ENCODE measurements around the gene CCK. TPM values are rescaled to one million over a fixed set of nuclear protein-coding genes. Genes with fewer than 3 reads are reported as not detected.

CCK gene
- total RNA-seq, 1 experiment from 2014 or later: not detected

DNA sequence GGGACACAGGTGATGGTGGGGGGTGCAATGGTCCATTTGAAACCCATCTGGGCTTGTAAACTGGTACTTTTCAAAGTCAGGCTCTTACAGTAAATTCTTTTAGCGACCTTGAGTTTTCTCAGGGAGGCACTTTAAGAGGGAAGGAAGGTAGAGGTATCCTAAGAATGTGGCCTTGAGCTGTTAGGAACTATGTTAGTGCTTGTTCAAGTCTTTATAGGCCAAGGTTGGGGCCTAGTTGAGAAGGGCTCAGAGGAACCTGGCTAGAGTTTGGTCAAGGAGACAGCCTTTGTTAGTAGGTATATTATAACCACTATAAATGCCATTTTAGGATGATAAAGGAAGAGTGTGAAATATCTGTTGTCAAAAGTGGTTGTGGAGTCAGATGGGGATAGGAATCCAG, 9.2 kb upstream of the CCK start:
- H3K9ac ChIP-seq (ENCODE audit: low read length): no peak overlapping the region
- no peaks in the 10 kb centered on the region for H4K20me1 ChIP-seq (ENCODE audit: insufficient read depth, low read depth, low read length)
- no peak overlapping the region for H3K4me2 ChIP-seq (ENCODE audit: low read depth, low read length, poor library complexity, severe bottlenecking)
- no peaks in the 10 kb centered on the region for H3K9me3 ChIP-seq (ENCODE audit: low read length)
- no peak overlapping the region for H3K27ac ChIP-seq (ENCODE audit: low read length)
- no peaks in the 10 kb centered on the region for H3K36me3 ChIP-seq (ENCODE audit: insufficient read depth, low read length)
- DNase-seq: no peak
- H3K9me2 ChIP-seq (replicated peaks; ENCODE audit: insufficient read depth, low read length): no peaks in the 10 kb centered on the region
- H3K27me3 ChIP-seq (ENCODE audit: low read length): no peaks in the 10 kb centered on the region
- H3K79me2 ChIP-seq (ENCODE audit: low read length): no peaks in the 10 kb centered on the region
- no peaks in the 10 kb centered on the region for H3K4me1 ChIP-seq (ENCODE audit: low read length)
- no peak overlapping the region for H3K4me3 ChIP-seq (ENCODE audit: low read length)
- no peak overlapping the region for H2AFZ ChIP-seq (ENCODE audit: low read length)

DNA sequence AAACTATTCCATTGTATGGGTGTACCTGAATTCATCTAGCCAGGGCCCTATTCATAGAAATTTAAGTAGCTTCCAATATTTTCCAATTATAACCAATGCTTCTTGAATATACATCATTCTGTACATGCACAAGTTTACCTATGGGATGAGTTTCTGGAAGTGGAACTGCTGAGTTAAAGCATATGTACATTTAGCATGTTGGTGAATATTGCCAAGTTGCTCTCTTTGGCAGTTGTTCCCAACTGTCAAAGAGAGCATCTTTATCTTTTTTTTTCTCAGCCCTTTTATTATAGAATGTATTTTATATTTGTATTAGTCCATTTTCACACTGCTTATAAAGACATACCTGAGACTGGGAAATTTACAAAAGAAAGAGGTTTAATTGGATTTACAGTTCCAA, 8.3 kb upstream of the CCK start:
- Histone ChIP-seq H3K9me2 (replicated peaks; ENCODE audit: insufficient read depth, low read length) (no peaks in the 10 kb centered on the region), H3K4me2 (ENCODE audit: low read depth, low read length, poor library complexity, severe bottlenecking) (no peak overlapping the region)
- DNase-seq: no peak

DNA sequence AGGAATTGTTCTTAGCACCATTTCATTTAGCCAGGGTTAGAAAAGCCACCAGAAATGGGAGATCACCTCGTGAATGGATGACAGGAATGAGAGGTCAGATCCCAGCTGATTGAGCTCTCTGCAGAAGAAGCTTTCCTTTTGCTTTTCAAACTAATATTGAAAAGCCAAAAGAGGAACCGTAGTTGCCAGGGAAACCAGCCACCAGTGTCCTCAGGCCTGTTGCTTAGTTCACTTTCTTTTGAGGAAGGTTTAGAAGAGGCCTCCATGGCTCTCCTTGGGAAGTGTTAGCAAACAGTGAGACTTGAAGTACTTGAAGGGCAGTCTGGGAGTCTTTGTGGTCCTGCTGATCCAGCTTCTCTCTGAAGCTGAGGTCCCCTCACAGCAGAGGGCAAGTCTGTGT, 7.4 kb upstream of the CCK start:
- no peaks in the 10 kb centered on the region for H3K9me2 ChIP-seq (replicated peaks; ENCODE audit: insufficient read depth, low read length)
- H3K4me1 ChIP-seq (ENCODE audit: low read length): no peaks in the 10 kb centered on the region
- no peak overlapping the region for H3K9ac ChIP-seq (ENCODE audit: low read length)
- H3K4me3 ChIP-seq (ENCODE audit: low read length): no peak overlapping the region
- no peaks in the 10 kb centered on the region for H3K27me3 ChIP-seq (ENCODE audit: low read length)
- H2AFZ ChIP-seq (ENCODE audit: low read length): no peak overlapping the region
- no peak overlapping the region for H3K27ac ChIP-seq (ENCODE audit: low read length)
- H3K9me3 ChIP-seq (ENCODE audit: low read length): no peaks in the 10 kb centered on the region
- no peaks in the 10 kb centered on the region for H3K36me3 ChIP-seq (ENCODE audit: insufficient read depth, low read length)
- H3K79me2 ChIP-seq (ENCODE audit: low read length): no peaks in the 10 kb centered on the region
- no peak overlapping the region for H3K4me2 ChIP-seq (ENCODE audit: low read depth, low read length, poor library complexity, severe bottlenecking)
- no peaks in the 10 kb centered on the region for H4K20me1 ChIP-seq (ENCODE audit: insufficient read depth, low read depth, low read length)
- DNase-seq: no peak

More for the DNA sequence above, 8.3 kb upstream of the CCK start:
- Histone ChIP-seq H4K20me1 (ENCODE audit: insufficient read depth, low read depth, low read length) (no peaks in the 10 kb centered on the region), H3K4me3 (ENCODE audit: low read length) (no peak overlapping the region), H3K4me1 (ENCODE audit: low read length) (no peaks in the 10 kb centered on the region), H3K36me3 (ENCODE audit: insufficient read depth, low read length) (no peaks in the 10 kb centered on the region), H3K79me2 (ENCODE audit: low read length) (no peaks in the 10 kb centered on the region), H3K27me3 (ENCODE audit: low read length) (no peaks in the 10 kb centered on the region), H3K9ac (ENCODE audit: low read length) (no peak overlapping the region), H3K27ac (ENCODE audit: low read length) (no peak overlapping the region), H2AFZ (ENCODE audit: low read length) (no peak overlapping the region), H3K9me3 (ENCODE audit: low read length) (no peaks in the 10 kb centered on the region)

- Histone ChIP-seq H3K9ac (ENCODE audit: low read length) (no peak overlapping the region), H3K27me3 (ENCODE audit: low read length) (no peaks in the 10 kb centered on the region), H3K79me2 (ENCODE audit: low read length) (no peaks in the 10 kb centered on the region), H3K36me3 (ENCODE audit: insufficient read depth, low read length) (no peaks in the 10 kb centered on the region), H3K27ac (ENCODE audit: low read length) (no peak overlapping the region), H3K4me1 (ENCODE audit: low read length) (no peaks in the 10 kb centered on the region), H2AFZ (ENCODE audit: low read length) (no peak overlapping the region), H3K9me3 (ENCODE audit: low read length) (no peaks in the 10 kb centered on the region), H3K4me3 (ENCODE audit: low read length) (no peak overlapping the region), H3K9me2 (replicated peaks; ENCODE audit: insufficient read depth, low read length) (no peaks in the 10 kb centered on the region), H3K4me2 (ENCODE audit: low read depth, low read length, poor library complexity, severe bottlenecking) (no peak overlapping the region), H4K20me1 (ENCODE audit: insufficient read depth, low read depth, low read length) (no peaks in the 10 kb centered on the region)
- no peak for DNase-seq
These were observed 5.8 kb upstream of the CCK start for GRCh38 chr3:42271786-42272185.

GRCh38 chr3:42270561-42270960, 4.6 kb upstream of the CCK start:
- no peak overlapping the region for H3K4me3 ChIP-seq (ENCODE audit: low read length)
- no peak overlapping the region for H3K9ac ChIP-seq (ENCODE audit: low read length)
- no peaks in the 10 kb centered on the region for H3K4me1 ChIP-seq (ENCODE audit: low read length)
- no peaks in the 10 kb centered on the region for H3K9me3 ChIP-seq (ENCODE audit: low read length)
- no peaks in the 10 kb centered on the region for H3K79me2 ChIP-seq (ENCODE audit: low read length)
- no peaks in the 10 kb centered on the region for H3K9me2 ChIP-seq (replicated peaks; ENCODE audit: insufficient read depth, low read length)
- H3K27me3 ChIP-seq (ENCODE audit: low read length): no peaks in the 10 kb centered on the region
- H3K27ac ChIP-seq (ENCODE audit: low read length): no peak overlapping the region
- H4K20me1 ChIP-seq (ENCODE audit: insufficient read depth, low read depth, low read length): no peaks in the 10 kb centered on the region
- H3K36me3 ChIP-seq (ENCODE audit: insufficient read depth, low read length): no peaks in the 10 kb centered on the region
- no peak overlapping the region for H3K4me2 ChIP-seq (ENCODE audit: low read depth, low read length, poor library complexity, severe bottlenecking)
- DNase-seq: no peak
- H2AFZ ChIP-seq (ENCODE audit: low read length): no peak overlapping the region

- H3K9ac ChIP-seq (ENCODE audit: low read length): no peak overlapping the region
- no peak overlapping the region for H3K4me3 ChIP-seq (ENCODE audit: low read length)
- H3K27me3 ChIP-seq (ENCODE audit: low read length): no peaks in the 10 kb centered on the region
- H4K20me1 ChIP-seq (ENCODE audit: insufficient read depth, low read depth, low read length): no peaks in the 10 kb centered on the region
- H3K4me2 ChIP-seq (ENCODE audit: low read depth, low read length, poor library complexity, severe bottlenecking): no peak overlapping the region
- no peak overlapping the region for H2AFZ ChIP-seq (ENCODE audit: low read length)
- H3K9me2 ChIP-seq (replicated peaks; ENCODE audit: insufficient read depth, low read length): no peaks in the 10 kb centered on the region
- no peak overlapping the region for H3K27ac ChIP-seq (ENCODE audit: low read length)
- no peaks in the 10 kb centered on the region for H3K79me2 ChIP-seq (ENCODE audit: low read length)
- no peaks in the 10 kb centered on the region for H3K9me3 ChIP-seq (ENCODE audit: low read length)
- DNase-seq: no peak
- no peaks in the 10 kb centered on the region for H3K36me3 ChIP-seq (ENCODE audit: insufficient read depth, low read length)
- H3K4me1 ChIP-seq (ENCODE audit: low read length): no peaks in the 10 kb centered on the region
These were observed 3.7 kb upstream of the CCK start for GRCh38 chr3:42269647-42270046.

GRCh38 chr3:42267878-42268277, 1.9 kb upstream of the CCK start:
- no peak overlapping the region for H3K4me2 ChIP-seq (ENCODE audit: low read depth, low read length, poor library complexity, severe bottlenecking)
- no peak overlapping the region for H3K4me3 ChIP-seq (ENCODE audit: low read length)
- no peak overlapping the region for H3K27ac ChIP-seq (ENCODE audit: low read length)
- no peaks in the 10 kb centered on the region for H3K4me1 ChIP-seq (ENCODE audit: low read length)
- H2AFZ ChIP-seq (ENCODE audit: low read length): no peak overlapping the region
- H3K27me3 ChIP-seq (ENCODE audit: low read length): no peaks in the 10 kb centered on the region
- no peaks in the 10 kb centered on the region for H4K20me1 ChIP-seq (ENCODE audit: insufficient read depth, low read depth, low read length)
- no peaks in the 10 kb centered on the region for H3K79me2 ChIP-seq (ENCODE audit: low read length)
- no peak overlapping the region for H3K9ac ChIP-seq (ENCODE audit: low read length)
- no peaks in the 10 kb centered on the region for H3K9me2 ChIP-seq (replicated peaks; ENCODE audit: insufficient read depth, low read length)
- no peaks in the 10 kb centered on the region for H3K9me3 ChIP-seq (ENCODE audit: low read length)
- H3K36me3 ChIP-seq (ENCODE audit: insufficient read depth, low read length): no peaks in the 10 kb centered on the region
- DNase-seq: no peak

DNA sequence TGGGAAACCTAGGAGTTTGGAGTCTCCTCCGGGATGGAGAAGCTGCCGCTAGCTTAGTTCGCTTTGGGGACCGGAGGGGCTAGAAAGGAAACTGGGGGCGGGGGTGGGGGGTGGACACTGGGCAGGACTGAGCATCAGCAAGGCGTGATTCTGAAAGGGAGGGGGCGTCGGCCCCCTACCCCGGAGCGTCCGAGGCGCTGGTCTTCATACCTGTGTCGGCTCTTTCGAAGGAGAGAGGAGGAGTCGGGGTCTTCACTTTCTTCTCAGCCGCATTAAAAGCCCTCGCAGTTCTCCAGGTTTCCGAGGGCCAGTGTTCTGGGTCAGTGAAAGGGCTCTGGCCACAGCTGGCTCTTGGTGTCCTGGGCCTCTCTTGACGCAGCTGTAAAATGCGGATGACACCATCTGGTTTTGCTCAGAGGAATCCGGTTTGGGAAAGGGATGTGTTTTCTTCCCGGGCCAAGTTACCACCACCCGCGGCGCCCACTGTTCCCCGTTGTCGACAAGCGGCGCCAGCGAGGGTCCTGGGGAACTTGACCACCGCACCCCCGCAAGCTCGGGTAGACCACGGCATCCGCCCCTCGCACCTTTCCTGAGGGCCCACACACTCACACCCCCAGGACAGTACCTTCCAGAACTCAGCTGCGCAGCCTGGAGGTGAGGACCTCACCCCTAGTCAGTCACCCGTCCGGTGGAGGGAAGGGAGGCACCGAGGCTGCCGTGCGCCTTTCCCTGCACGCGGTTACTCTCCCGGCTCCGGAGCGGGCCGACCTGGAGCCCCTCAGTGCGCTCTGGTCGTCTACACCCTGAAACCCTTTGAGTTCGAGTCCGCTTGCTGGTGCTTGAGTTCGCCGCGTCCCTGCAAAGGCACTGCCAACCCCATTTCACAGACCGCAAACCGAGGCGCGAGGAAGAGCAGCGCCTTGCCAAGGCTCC, 660 bp downstream of the CCK start:
- H3K4me2 ChIP-seq (ENCODE audit: low read depth, low read length, poor library complexity, severe bottlenecking): no peak overlapping the region
- H3K9ac ChIP-seq (ENCODE audit: low read length): no peak overlapping the region
- no peaks in the 10 kb centered on the region for H4K20me1 ChIP-seq (ENCODE audit: insufficient read depth, low read depth, low read length)
- H2AFZ ChIP-seq (ENCODE audit: low read length): no peak overlapping the region
- no peaks in the 10 kb centered on the region for H3K27me3 ChIP-seq (ENCODE audit: low read length)
- H3K4me1 ChIP-seq (ENCODE audit: low read length): no peaks in the 10 kb centered on the region
- no peaks in the 10 kb centered on the region for H3K9me3 ChIP-seq (ENCODE audit: low read length)
- no peak overlapping the region for H3K4me3 ChIP-seq (ENCODE audit: low read length)
- no peak for DNase-seq
- no peaks in the 10 kb centered on the region for H3K9me2 ChIP-seq (replicated peaks; ENCODE audit: insufficient read depth, low read length)
- H3K79me2 ChIP-seq (ENCODE audit: low read length): no peaks in the 10 kb centered on the region
- no peak overlapping the region for H3K27ac ChIP-seq (ENCODE audit: low read length)
- no peaks in the 10 kb centered on the region for H3K36me3 ChIP-seq (ENCODE audit: insufficient read depth, low read length)
